Caco-2 (cell line): Measurements from ENCODE around the gene DLL4. TPM values are rescaled to one million over a fixed set of nuclear protein-coding genes. Genes with fewer than 3 reads are reported as not detected.

Experiments used
- BruUV-seq: library from RNA; stranded (reverse); fragments of 400-500 nt; replicated peaks from 2 replicates; lab custom pipeline; 2021; lab: Mats Ljungman, UMichigan
- CTCF ChIA-PET: fragments of 300-600 bp; sonication (Branson Sonifier 250); formaldehyde crosslinking; loops from one replicate; lab custom pipeline; 2022; ENCODE audit warnings: antibody characterized with exemption; lab: Charles Lee
- POLR2A ChIA-PET: fragments of 300-600 bp; sonication (Branson Sonifier 250); formaldehyde crosslinking; loops from one replicate; lab custom pipeline; 2022; ENCODE audit warnings: antibody characterized with exemption; lab: Charles Lee
- DNase-seq, 2 experiments: peaks; one replicate each; pipeline versions ENCODE4 v3.0.0 to v3.0.0-alpha.2; 2020 to 2022
- H3K27me3 ChIP-seq: replicated peaks from 2 replicates; pipeline ENCODE4 v1.6.0; 2011; ENCODE audit warnings: low read length; ENCODE audit not compliant: control insufficient read depth, insufficient read depth
- H3K36me3 ChIP-seq: 2 replicates; pipeline ENCODE4 v1.5.1; 2011; ENCODE audit warnings: low read length; ENCODE audit not compliant: control insufficient read depth, insufficient read depth
- H3K4me1 ChIP-seq: fragments of 250-450 bp; sonication (Bioruptor Pico); 2 replicates; pipeline ENCODE4 v1.5.1; 2020; ENCODE audit warnings: mild to moderate bottlenecking
- H3K4me3 ChIP-seq: 2 replicates; pipeline ENCODE4 v1.5.1; 2011; ENCODE audit warnings: low read depth, mild to moderate bottlenecking, control low read depth, low read length
- H3K9me3 ChIP-seq: fragments of 250-450 bp; sonication (Bioruptor Pico); 2 replicates; pipeline ENCODE4 v1.5.1; 2020; ENCODE audit warnings: mild to moderate bottlenecking, moderate library complexity
- H3K27ac Mint-ChIP-seq: one replicate; pipeline ENCODE4 v1.8.0; 2022; ENCODE audit warnings: mixed read lengths; ENCODE audit not compliant: unreplicated experiment
- H3K27me3 Mint-ChIP-seq: one replicate; pipeline ENCODE4 v1.8.0; 2022; ENCODE audit warnings: mixed read lengths; ENCODE audit not compliant: insufficient read depth, unreplicated experiment
- H3K36me3 Mint-ChIP-seq: one replicate; pipeline ENCODE4 v1.8.0; 2022; ENCODE audit warnings: mild to moderate bottlenecking, mixed read lengths; ENCODE audit not compliant: insufficient read depth, unreplicated experiment
- H3K4me1 Mint-ChIP-seq: one replicate; pipeline ENCODE4 v1.8.0; 2022; ENCODE audit warnings: low read depth, mixed read lengths; ENCODE audit not compliant: unreplicated experiment
- H3K4me3 Mint-ChIP-seq: one replicate; pipeline ENCODE4 v1.8.0; 2022; ENCODE audit warnings: mild to moderate bottlenecking, moderate library complexity, mixed read lengths; ENCODE audit not compliant: unreplicated experiment
- H3K9me3 Mint-ChIP-seq: one replicate; pipeline ENCODE4 v1.8.0; 2022; ENCODE audit warnings: mixed read lengths; ENCODE audit not compliant: unreplicated experiment
- CTCF ChIP-seq, 2 experiments: fragments of 200-600 bp in 1 of 2; IDR thresholded peaks; 1 replicate in 1 of 2; 2 replicates in 1 of 2; pipeline versions ENCODE4 v1.5.1 to v1.8.0; 2011 to 2022; ENCODE audit warnings: antibody characterized with exemption in 1 of 2, control low read depth in 1 of 2, inconsistent platforms in 1 of 2, low read depth in 1 of 2, low read length in 1 of 2, mild to moderate bottlenecking in 1 of 2, moderate library complexity in 1 of 2; ENCODE audit not compliant: insufficient read depth in 1 of 2, severe bottlenecking in 1 of 2, unreplicated experiment in 1 of 2
- intact Hi-C: fragments of 100-400 bp; cut with micrococcal nuclease; formaldehyde crosslinking; loops from one replicate; pipeline ENCODE4 v1.10.0; 2022; ENCODE audit not compliant: unreplicated experiment
- total RNA-seq: library from RNA; stranded (reverse); gene quantifications from 2 replicates; pipeline ENCODE4 v1.2.3, GENCODE V29; 2022

DLL4 gene
- total RNA-seq, 1 experiment from 2014 or later: 3.4 TPM

- CTCF ChIA-PET: no interaction called here
- no TSS peak for BruUV-seq
- Histone ChIP-seq H3K27me3 (no peaks in the 10 kb centered on the region), H3K36me3 (peaks cover 2% of the 10 kb centered on the region), H3K4me3 (no peak overlapping the region), H3K4me1 (peaks cover 35% of the 10 kb centered on the region), H3K9me3 (no peaks in the 10 kb centered on the region)
- Mint-ChIP-seq H3K4me1 (peaks cover 21% of the 10 kb centered on the region), H3K36me3 (peaks cover 5% of the 10 kb centered on the region), H3K27me3 (no peaks in the 10 kb centered on the region), H3K4me3 (no peak overlapping the region), H3K27ac (no peak overlapping the region), H3K9me3 (no peaks in the 10 kb centered on the region)
- intact Hi-C loops: no loop called here
- POLR2A ChIA-PET: no interaction called here
- no peak for DNase-seq
- TF ChIP-seq CTCF (IDR thresholded peaks at IDR 0.05; ENCODE audit: insufficient read depth in 1 of 2, low read depth in 1 of 2, low read length in 1 of 2, severe bottlenecking in 1 of 2, unreplicated experiment in 1 of 2): no peak
These were observed 7.1 kb downstream of the DLL4 start for GRCh38 chr15:40936234-40936708.

- CTCF ChIA-PET: no interaction called here
These were observed 7.8 kb downstream of the DLL4 start for GRCh38 chr15:40936709-40937666.

More at GRCh38 chr15:40936709-40937666, 7.8 kb downstream of the DLL4 start:
- intact Hi-C loops: no loop called here
- Mint-ChIP-seq H3K4me3 (no peak overlapping the region), H3K9me3 (no peaks in the 10 kb centered on the region), H3K36me3 (peaks cover 5% of the 10 kb centered on the region), H3K27ac (no peak overlapping the region), H3K27me3 (no peaks in the 10 kb centered on the region), H3K4me1 (peaks cover 19% of the 10 kb centered on the region)
- POLR2A ChIA-PET: no interaction called here
- no peak for DNase-seq
- BruUV-seq: no TSS peak
- Histone ChIP-seq H3K4me3 (no peak overlapping the region), H3K27me3 (no peaks in the 10 kb centered on the region), H3K36me3 (peaks cover 2% of the 10 kb centered on the region), H3K9me3 (no peaks in the 10 kb centered on the region), H3K4me1 (peaks cover 30% of the 10 kb centered on the region)
- TF ChIP-seq CTCF (IDR thresholded peaks at IDR 0.05; ENCODE audit: insufficient read depth in 1 of 2, low read depth in 1 of 2, low read length in 1 of 2, severe bottlenecking in 1 of 2, unreplicated experiment in 1 of 2): no peak
